Body of pancreas (tissue), 4 donors: Measurements from ENCODE around the gene DRD4. TPM values are rescaled to one million over a fixed set of nuclear protein-coding genes. Genes with fewer than 3 reads are reported as not detected.
A peak's percentile ranks its signal among the peaks of the same experiment; 100 is the strongest.

ENCODE experiments used
- ATAC-seq: fragments of 150-250 bp; one replicate; pipeline ENCODE4 v1.9.1; 2016
- DNase-seq, 4 donors: peaks; one replicate each; pipeline ENCODE4 v3.0.0-alpha.2; 2019
- H3K27ac ChIP-seq, 4 donors: fragments of 200-600 bp; sonication (generic); 1 replicate in 3 of 4; 2 replicates in 1 of 4; pipeline versions ENCODE4 v1.5.1 to v1.6.1; 2016 to 2019; ENCODE audit warnings: mild to moderate bottlenecking in 1 of 4, mixed read lengths in 1 of 4, moderate library complexity in 1 of 4
- H3K27me3 ChIP-seq, 2 donors: fragments of 200-600 bp; sonication (generic); one replicate each; pipeline ENCODE4 v1.6.0; 2016; ENCODE audit warnings: mild to moderate bottlenecking in 1 of 2
- H3K36me3 ChIP-seq, 2 donors: fragments of 200-600 bp; sonication (generic); replicated peaks in 1 of 2; 2 replicates each; pipeline ENCODE4 v1.5.1; 2016; ENCODE audit warnings: low read depth in 2 of 2; ENCODE audit not compliant: insufficient read depth in 1 of 2
- H3K4me1 ChIP-seq: fragments of 200-600 bp; sonication (generic); one replicate; pipeline ENCODE4 v1.6.0; 2016
- H3K4me3 ChIP-seq, 2 donors: fragments of 200-600 bp; sonication (generic); 1 replicate in 1 of 2; 2 replicates in 1 of 2; pipeline ENCODE4 v1.5.1; 2016 to 2019
- H3K9me3 ChIP-seq, 3 donors: fragments of 200-600 bp; sonication (generic); 1 replicate in 2 of 3; 2 replicates in 1 of 3; pipeline ENCODE4 v1.5.1; 2016
- POLR2A ChIP-seq, 3 donors: fragments of 450-650 bp; IDR thresholded peaks; one replicate each; pipeline ENCODE4 v1.6.1; 2016; ENCODE audit warnings: antibody characterized with exemption in 3 of 3, mild to moderate bottlenecking in 2 of 3
- WGBS, 2 donors: methylation state at CpG; one replicate each; pipeline ENCODE4 v1.1.5; 2017; 5-methylcytosine and 5-hydroxymethylcytosine counted together
- intact Hi-C: fragments of 100-400 bp; cut with DNase I; formaldehyde crosslinking; loops from one replicate; pipeline ENCODE4 v1.15.1; 2023
- total RNA-seq, 2 donors: library from RNA; depleted of rRNA; stranded (reverse); fragments of >200 nt; gene quantifications; one replicate each; pipeline ENCODE4 v1.1.0, GENCODE V29; 2016
- TF ChIP-seq, protein P1 (sequence below), 7 experiments: fragments of 450-650 bp in 4 of 7; fragments of 200-600 bp in 3 of 7; sonication (generic) in 3 of 7; IDR thresholded peaks; one replicate each; pipeline ENCODE4 v1.5.1; 2016 to 2019; ENCODE audit warnings: antibody characterized with exemption in 7 of 7

Gene DRD4
- total RNA-seq, 2 donors from 2014 or later = 3.0 TPM; not detected in 1

DNA sequence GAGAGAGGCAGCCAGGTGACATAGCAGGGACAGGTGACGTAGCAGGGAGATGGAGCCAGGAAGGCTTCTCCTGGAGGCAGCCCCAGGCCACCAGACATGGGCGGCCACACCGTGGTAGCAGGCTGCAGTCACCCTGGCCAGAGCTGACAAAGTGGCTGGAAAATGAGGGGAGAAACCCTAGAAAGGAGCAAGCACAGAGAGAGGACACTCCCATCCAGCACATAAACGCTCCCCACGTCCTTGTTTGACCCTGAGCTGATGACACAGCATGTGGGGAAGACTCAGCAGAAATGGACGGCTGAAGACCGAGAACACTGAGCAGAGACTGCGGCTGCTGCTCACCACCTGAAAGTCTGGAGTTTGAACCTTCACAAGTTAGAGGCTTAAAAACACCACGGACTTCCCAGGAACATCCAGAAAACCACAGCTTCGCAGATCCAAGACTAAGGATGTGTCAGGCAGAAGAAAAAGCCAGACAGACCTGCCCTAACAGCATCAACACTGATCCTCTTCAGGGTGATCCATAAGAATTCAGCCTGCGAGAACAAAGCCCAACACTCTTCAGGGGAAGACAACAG, 28.7 kb downstream of the DRD4 start:
- DNase-seq = peak in 1 of 4 donors; percentile 33
- no peaks in the 10 kb centered on the region for H3K36me3 ChIP-seq
- TF ChIP-seq, protein P1, sequence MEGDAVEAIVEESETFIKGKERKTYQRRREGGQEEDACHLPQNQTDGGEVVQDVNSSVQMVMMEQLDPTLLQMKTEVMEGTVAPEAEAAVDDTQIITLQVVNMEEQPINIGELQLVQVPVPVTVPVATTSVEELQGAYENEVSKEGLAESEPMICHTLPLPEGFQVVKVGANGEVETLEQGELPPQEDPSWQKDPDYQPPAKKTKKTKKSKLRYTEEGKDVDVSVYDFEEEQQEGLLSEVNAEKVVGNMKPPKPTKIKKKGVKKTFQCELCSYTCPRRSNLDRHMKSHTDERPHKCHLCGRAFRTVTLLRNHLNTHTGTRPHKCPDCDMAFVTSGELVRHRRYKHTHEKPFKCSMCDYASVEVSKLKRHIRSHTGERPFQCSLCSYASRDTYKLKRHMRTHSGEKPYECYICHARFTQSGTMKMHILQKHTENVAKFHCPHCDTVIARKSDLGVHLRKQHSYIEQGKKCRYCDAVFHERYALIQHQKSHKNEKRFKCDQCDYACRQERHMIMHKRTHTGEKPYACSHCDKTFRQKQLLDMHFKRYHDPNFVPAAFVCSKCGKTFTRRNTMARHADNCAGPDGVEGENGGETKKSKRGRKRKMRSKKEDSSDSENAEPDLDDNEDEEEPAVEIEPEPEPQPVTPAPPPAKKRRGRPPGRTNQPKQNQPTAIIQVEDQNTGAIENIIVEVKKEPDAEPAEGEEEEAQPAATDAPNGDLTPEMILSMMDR (IDR thresholded peaks at IDR 0.05) = no peak
- TF ChIP-seq POLR2A (IDR thresholded peaks at IDR 0.05) = no peak
- no peaks in the 10 kb centered on the region for H3K4me1 ChIP-seq
- H3K4me3 ChIP-seq = no peak overlapping the region
- WGBS, 2 donors = 74 to 83% methylated on average over 11 of the region's 11 CpGs
- intact Hi-C loops = no loop called here
- peak overlapping the region in 2 of 4 donors; percentile 21 to 41 for H3K27ac ChIP-seq
- ATAC-seq = peak; percentile 31
- H3K27me3 ChIP-seq = no peaks in the 10 kb centered on the region
- no peaks in the 10 kb centered on the region for H3K9me3 ChIP-seq

DNA sequence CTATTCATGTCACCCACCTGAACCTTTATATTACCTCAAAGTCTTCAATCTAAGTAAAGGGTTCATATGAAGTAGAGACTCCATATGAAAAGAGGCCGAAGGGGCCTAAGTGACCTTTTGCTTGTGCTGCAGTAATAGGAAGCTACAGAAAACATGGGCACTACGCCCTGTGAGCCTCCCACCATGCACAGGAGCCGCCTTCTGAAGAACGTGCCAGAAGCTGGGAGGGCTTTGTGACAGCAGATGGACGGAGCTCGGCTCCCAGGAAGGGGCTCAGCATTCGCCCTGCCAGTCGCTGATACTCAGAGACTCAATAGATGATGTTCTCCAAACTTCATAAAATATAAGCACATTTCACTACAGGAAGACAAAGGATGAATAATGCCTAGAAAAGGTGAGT, 36.8 kb downstream of the DRD4 start:
- no peak for ATAC-seq
- Histone ChIP-seq H3K27me3 (no peaks in the 10 kb centered on the region), H3K4me1 (no peaks in the 10 kb centered on the region), H3K9me3 (no peaks in the 10 kb centered on the region), H3K36me3 (peaks cover 5 to 10% of the 10 kb centered on the region in 2 donors), H3K27ac (no peak overlapping the region), H3K4me3 (no peak overlapping the region)
- WGBS, 2 donors = 94 to 95% methylated on average over 8 of the region's 8 CpGs
- TF ChIP-seq, protein P1 (IDR thresholded peaks at IDR 0.05) = no peak
- no peak for TF ChIP-seq POLR2A (IDR thresholded peaks at IDR 0.05)
- DNase-seq = no peak
- intact Hi-C loops = no loop called here

DNA sequence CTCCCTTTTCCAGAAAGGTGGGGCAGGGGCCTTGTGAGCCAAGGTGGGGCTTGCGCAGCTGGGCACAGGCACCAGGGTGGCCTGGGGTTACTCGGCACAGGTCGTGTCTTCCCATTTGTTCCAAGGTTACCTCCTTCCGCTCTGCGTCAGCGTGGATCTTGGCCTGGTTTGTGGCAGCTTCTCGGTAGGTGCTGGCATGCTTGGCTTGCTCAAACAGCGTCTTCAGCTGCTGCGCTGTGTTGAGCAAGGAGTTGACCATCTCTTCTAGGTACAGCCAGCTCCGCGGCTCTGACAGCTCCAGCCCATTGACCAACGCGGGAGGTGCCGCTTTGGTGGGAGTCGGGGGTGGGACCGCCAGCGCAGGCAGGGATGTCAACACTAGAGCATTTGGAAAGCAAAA, 37.3 kb downstream of the DRD4 start:
- TF ChIP-seq, protein P1 (IDR thresholded peaks at IDR 0.05) = no peak
- no peak for TF ChIP-seq POLR2A (IDR thresholded peaks at IDR 0.05)
- Histone ChIP-seq H3K9me3 (no peaks in the 10 kb centered on the region), H3K36me3 (peaks cover 5 to 10% of the 10 kb centered on the region in 2 donors), H3K4me3 (no peak overlapping the region), H3K27me3 (no peaks in the 10 kb centered on the region), H3K27ac (no peak overlapping the region), H3K4me1 (no peaks in the 10 kb centered on the region)
- DNase-seq (no peak), ATAC-seq (no peak)
- intact Hi-C loops = no loop called here
- WGBS, 2 donors = 88 to 90% methylated on average over 12 to 17 of the region's 17 CpGs

DNA sequence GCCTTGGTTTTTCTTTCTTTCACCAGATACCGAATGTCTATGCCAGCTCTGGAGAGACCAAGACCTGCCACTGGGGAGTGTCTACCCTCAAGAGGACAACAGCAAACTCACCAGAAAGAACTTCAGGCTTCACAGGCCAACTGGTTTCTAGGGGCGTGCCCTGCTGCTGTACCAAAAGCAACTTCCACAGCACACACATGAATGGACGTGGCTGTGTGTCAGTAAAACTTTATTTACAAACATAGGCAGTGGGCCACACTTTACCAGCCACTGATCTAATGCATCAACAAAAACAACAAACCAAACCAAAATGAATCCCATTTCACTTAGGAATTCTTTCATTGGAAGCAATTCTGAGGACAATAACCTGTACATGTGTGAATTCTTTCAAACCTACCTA, 41.2 kb downstream of the DRD4 start:
- Histone ChIP-seq H3K4me1 (no peaks in the 10 kb centered on the region), H3K4me3 (no peak overlapping the region), H3K36me3 (peaks cover 5 to 10% of the 10 kb centered on the region in 2 donors), H3K27me3 (no peaks in the 10 kb centered on the region), H3K27ac (no peak overlapping the region), H3K9me3 (no peaks in the 10 kb centered on the region)
- no peak for ATAC-seq
- 85 to 92% methylated on average over 3 of the region's 3 CpGs for WGBS, 2 donors
- DNase-seq = no peak
- no peak for TF ChIP-seq POLR2A (IDR thresholded peaks at IDR 0.05)
- TF ChIP-seq, protein P1 (IDR thresholded peaks at IDR 0.05) = no peak
- intact Hi-C loops = no loop called here
